Activated CD4-positive, alpha-beta T cell treated with anti-CD3 and anti-CD28 coated beads for 36 hours (primary cell): ENCODE data around the gene FHAD1. TPM values are rescaled to one million over a fixed set of nuclear protein-coding genes. Genes with fewer than 3 reads are reported as not detected.

Experiments
- ATAC-seq: fragments of 200-7000 bp; cut with Tn5 transposase; one replicate; pipeline ENCODE4 v1.10.0; 2021; ENCODE audit warnings: mild to moderate bottlenecking, moderate library complexity
- CTCF ChIA-PET: fragments of 350-600 bp; sonication (Branson Sonifier 250); formaldehyde crosslinking; loops from one replicate; lab custom pipeline; 2021; ENCODE audit warnings: antibody characterized with exemption; lab: Charles Lee
- POLR2A ChIA-PET: fragments of 350-600 bp; sonication (Branson Sonifier 250); formaldehyde crosslinking; loops from one replicate; lab custom pipeline; 2021; ENCODE audit warnings: antibody characterized with exemption, inconsistent platforms; lab: Charles Lee
- DNase-seq: peaks from one replicate; pipeline ENCODE4 v3.0.0-alpha.2; 2020
- H3K27ac Mint-ChIP-seq: one replicate; pipeline ENCODE4 v1.8.0; 2021; ENCODE audit warnings: mixed read lengths
- H3K27me3 Mint-ChIP-seq: one replicate; pipeline ENCODE4 v1.8.0; 2021; ENCODE audit warnings: mixed read lengths
- H3K36me3 Mint-ChIP-seq: one replicate; pipeline ENCODE4 v1.8.0; 2021; ENCODE audit warnings: low read depth, mixed read lengths
- H3K4me1 Mint-ChIP-seq: one replicate; pipeline ENCODE4 v1.8.0; 2021; ENCODE audit warnings: mixed read lengths
- H3K4me3 Mint-ChIP-seq: one replicate; pipeline ENCODE4 v1.8.0; 2021; ENCODE audit warnings: mild to moderate bottlenecking, moderate library complexity, mixed read lengths
- H3K9me3 Mint-ChIP-seq: one replicate; pipeline ENCODE4 v1.8.0; 2021; ENCODE audit warnings: low read depth, mixed read lengths
- intact Hi-C, 2 experiments: fragments of 100-400 bp; cut with DNase I in 1 of 2; cut with micrococcal nuclease in 1 of 2; formaldehyde crosslinking; loops; one replicate each; pipeline versions ENCODE4 v1.14.2 to v1.15.1; 2022 to 2024; cut with DNase I, micrococcal nuclease
- total RNA-seq, 2 experiments: library from RNA; stranded (reverse); gene quantifications; one replicate each; pipeline ENCODE4 v1.2.3, GENCODE V29; 2021

Gene FHAD1
- total RNA-seq, 2 experiments from 2014 or later = 0.21 to 0.53 TPM

DNA sequence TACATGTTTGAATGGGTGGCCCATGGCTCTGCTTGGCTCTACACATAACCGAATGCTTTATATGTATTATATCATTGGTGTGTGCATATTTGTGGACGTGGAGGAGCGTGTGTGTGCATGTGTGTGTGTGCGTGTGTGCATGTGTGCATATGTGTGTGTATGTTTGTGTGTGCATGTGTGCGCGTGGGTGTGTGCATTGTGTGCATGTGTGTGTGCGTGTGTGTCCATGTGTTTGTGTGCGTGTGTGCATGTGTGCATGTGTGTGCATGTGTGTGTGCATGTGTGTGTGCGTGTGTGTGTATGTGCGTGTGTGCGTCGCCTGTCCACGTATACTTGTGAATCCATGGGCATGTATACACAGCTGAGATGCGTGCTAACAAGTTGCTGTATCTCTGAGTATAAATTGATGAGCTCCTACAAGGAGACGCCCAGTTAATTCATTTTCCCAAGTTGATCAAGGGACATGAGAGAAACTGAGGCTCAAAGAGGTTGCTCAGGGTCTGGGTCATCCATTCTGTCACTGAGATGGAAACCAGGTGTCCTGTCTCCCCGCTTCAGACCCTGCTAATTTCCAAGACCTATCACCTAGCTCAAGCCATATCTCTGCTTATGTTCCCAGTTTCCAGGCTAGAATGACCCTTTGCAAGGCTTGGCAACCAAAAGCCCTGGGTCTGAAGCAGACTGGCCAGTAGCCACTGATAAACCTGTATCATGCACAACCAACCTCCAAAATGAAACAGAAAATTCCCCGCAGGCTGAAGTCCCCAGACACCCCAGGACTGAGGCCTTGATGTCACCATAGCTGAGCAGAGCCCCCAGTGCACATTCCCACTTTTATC, 188.4 kb downstream of the FHAD1 start:
- Mint-ChIP-seq H3K27ac (no peak overlapping the region), H3K4me1 (no peaks in the 10 kb centered on the region), H3K4me3 (no peak overlapping the region), H3K36me3 (no peaks in the 10 kb centered on the region), H3K9me3 (no peaks in the 10 kb centered on the region), H3K27me3 (no peaks in the 10 kb centered on the region)
- POLR2A ChIA-PET = interaction anchor here (0.8 kb wide), 1 partner anchor 99 kb away, joined by 4 read pairs; no protein-coding TSS in a partner anchor
- CTCF ChIA-PET = interaction anchor here (1.2 to 13.3 kb wide), 2 partner anchors 10 to 115 kb away, joined by 4 to 183 read pairs; no protein-coding TSS in a partner anchor
- DNase-seq (no peak), ATAC-seq (no peak)
- intact Hi-C loops = loop anchor here in 1 of 2 experiments (10.0 kb wide), 1 partner anchor 311 kb away; no protein-coding TSS in a partner anchor

DNA sequence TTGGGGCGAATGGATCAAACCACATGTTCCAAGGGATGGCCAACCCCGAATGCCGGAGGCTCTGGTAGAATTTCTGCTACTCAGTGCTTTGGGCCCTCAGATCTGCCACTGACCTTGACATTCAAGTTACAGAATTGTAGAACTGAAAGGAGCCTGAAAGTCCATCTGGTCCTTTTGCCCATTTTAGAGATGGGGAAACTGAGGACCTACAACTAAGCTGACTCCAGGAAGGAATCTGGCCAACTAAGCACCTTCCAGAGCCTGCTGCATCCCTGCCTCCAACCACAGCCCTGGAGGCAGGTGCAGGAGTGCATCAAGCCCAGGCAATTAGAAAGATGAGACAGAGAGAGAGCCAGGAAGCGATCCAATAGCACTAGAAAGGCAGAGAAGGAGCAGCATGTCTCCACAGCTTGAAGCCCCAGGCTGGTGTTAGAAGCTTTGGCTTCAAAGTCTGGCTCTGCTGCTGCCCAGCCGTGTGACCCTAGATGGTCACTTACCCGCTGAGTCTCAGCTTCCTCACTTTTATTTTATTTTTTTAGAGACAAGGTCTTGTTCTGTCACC, 189.9 kb downstream of the FHAD1 start:
- intact Hi-C loops = loop anchor here in 1 of 2 experiments (10.0 kb wide), 1 partner anchor 312 kb away; no protein-coding TSS in a partner anchor
- no peak for DNase-seq
- POLR2A ChIA-PET = no interaction called here
- Mint-ChIP-seq H3K36me3 (no peaks in the 10 kb centered on the region), H3K27ac (no peak overlapping the region), H3K9me3 (no peaks in the 10 kb centered on the region), H3K4me3 (no peak overlapping the region), H3K4me1 (no peaks in the 10 kb centered on the region), H3K27me3 (no peaks in the 10 kb centered on the region)
- no peak for ATAC-seq
- CTCF ChIA-PET = interaction anchor here (0.6 to 13.3 kb wide), 3 partner anchors 63 to 163 kb away, joined by 3 to 183 read pairs (median 3); no protein-coding TSS in a partner anchor

DNA sequence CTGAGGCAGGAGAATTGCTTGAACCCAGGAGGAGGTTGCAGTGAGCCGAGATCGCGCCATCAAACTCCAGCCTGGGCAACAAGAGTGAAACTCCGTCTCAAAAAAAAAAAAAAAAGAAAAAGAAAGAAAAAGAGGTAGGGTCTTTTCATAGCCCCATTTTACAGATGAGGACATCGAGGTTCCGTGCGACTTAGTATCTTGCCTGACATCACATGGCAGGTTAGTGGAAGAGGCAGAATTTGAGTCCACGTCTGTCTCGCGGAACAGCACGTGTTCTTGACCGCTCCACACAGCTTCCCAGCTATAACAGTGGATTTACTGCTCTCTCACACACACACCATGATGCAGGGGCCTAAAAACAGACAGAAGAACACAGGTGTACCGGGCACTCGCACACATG, 192.3 kb downstream of the FHAD1 start:
- POLR2A ChIA-PET = no interaction called here
- intact Hi-C loops = loop anchor here in 1 of 2 experiments (10.0 kb wide), 1 partner anchor 315 kb away; no protein-coding TSS in a partner anchor
- no peak for ATAC-seq
- Mint-ChIP-seq H3K4me1 (no peaks in the 10 kb centered on the region), H3K36me3 (no peaks in the 10 kb centered on the region), H3K27me3 (no peaks in the 10 kb centered on the region), H3K9me3 (no peaks in the 10 kb centered on the region), H3K4me3 (no peak overlapping the region), H3K27ac (no peak overlapping the region)
- DNase-seq = no peak
- CTCF ChIA-PET = no interaction called here

DNA sequence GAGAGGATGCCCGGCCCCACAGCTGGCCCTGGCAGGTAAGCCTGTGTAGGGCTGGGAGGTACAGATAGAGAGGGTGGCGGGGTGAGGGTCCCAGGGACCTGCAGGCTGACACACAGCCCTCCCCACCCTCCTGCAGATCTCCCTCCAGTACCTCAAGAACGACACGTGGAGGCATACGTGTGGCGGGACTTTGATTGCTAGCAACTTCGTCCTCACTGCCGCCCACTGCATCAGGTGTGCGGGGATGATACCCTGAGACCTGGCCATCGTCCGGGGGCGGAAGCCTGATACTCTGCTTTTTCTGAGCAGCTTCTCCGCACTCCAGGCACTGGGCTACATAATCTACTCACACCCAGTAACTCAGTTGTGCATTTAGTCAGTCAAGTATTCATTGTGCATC, 193.3 kb downstream of the FHAD1 start:
- Mint-ChIP-seq H3K9me3 (no peaks in the 10 kb centered on the region), H3K27me3 (no peaks in the 10 kb centered on the region), H3K4me1 (no peaks in the 10 kb centered on the region), H3K27ac (no peak overlapping the region), H3K36me3 (no peaks in the 10 kb centered on the region), H3K4me3 (no peak overlapping the region)
- intact Hi-C loops = no loop called here
- CTCF ChIA-PET = no interaction called here
- ATAC-seq (no peak), DNase-seq (no peak)
- POLR2A ChIA-PET = no interaction called here

DNA sequence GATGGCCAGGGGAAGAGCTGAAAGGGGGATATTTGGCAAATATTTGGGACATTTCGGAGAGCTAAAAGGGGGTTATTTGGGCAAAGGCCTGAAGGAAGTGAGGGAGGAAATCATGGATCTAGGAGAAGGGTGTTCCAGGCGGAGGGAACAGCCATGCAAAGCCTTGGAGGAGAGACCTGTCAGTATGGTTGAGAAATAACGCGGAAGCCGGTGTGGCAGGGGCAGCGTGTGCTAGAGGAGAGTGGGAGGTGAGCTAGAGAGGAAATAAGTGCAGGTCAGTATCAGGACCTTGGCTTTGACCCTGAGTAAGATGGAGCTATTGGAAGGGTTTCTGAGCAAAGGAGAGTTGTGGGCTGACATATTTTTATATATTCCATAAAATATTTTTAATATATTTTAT, 194.2 kb downstream of the FHAD1 start:
- intact Hi-C loops = no loop called here
- no peaks in the 10 kb centered on the region for H3K9me3 Mint-ChIP-seq
- H3K4me3 Mint-ChIP-seq = no peak overlapping the region
- no peaks in the 10 kb centered on the region for H3K36me3 Mint-ChIP-seq
- DNase-seq (no peak), ATAC-seq (no peak)
- CTCF ChIA-PET = interaction anchor here (0.7 kb wide), 1 partner anchor 118 kb away, joined by 6 read pairs; no protein-coding TSS in a partner anchor
- peaks cover 4% of the 10 kb centered on the region for H3K27me3 Mint-ChIP-seq
- H3K27ac Mint-ChIP-seq = no peak overlapping the region
- POLR2A ChIA-PET = interaction anchor here (0.7 kb wide), 1 partner anchor 1819 kb away, joined by 4 read pairs; no protein-coding TSS in a partner anchor
- no peaks in the 10 kb centered on the region for H3K4me1 Mint-ChIP-seq

DNA sequence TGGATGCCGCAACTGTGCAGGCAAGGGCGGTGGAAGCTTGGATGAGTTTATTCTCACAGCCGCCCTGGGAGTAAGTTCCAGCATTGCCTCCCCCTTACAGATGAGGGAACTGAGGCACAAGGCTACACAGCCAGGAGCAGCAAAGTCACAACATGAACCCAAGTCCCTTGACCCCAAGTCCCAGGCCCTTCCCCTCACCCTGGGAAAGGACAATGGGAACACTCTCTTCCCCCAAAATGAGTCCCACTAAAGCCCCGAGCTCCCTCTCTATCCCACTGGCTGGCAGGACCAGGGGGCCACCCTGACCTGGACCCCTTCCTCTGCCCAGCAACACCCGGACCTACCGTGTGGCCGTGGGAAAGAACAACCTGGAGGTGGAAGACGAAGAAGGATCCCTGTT, 195.1 kb downstream of the FHAD1 start:
- ChIA-PET POLR2A (interaction anchor here (0.7 kb wide), 1 partner anchor 1820 kb away, joined by 4 read pairs; no protein-coding TSS in a partner anchor), CTCF (no interaction called here)
- no peaks in the 10 kb centered on the region for H3K4me1 Mint-ChIP-seq
- no peak for ATAC-seq
- no peak for DNase-seq
- intact Hi-C loops = no loop called here
- H3K36me3 Mint-ChIP-seq = no peaks in the 10 kb centered on the region
- peaks cover 4% of the 10 kb centered on the region for H3K27me3 Mint-ChIP-seq
- no peaks in the 10 kb centered on the region for H3K9me3 Mint-ChIP-seq
- no peak overlapping the region for H3K4me3 Mint-ChIP-seq
- H3K27ac Mint-ChIP-seq = no peak overlapping the region

DNA sequence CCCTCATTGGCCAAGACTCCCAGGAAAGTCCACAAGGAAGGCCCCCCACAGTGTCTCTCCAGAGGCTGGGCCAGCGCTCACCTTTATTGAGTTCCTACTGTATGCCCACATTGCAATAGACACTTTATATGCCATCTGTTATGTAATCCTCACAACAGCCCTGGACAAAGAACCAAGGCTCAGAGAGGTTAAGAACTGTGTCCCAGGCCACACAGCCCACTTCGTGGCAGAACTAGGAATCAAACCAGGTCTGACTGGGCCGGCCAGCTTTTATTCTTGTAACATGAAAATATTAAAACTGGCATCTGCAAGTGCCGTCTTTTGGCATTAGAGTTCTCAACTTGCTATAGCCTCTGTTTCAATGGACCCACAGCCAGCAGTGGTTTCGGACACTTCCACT, 195.7 kb downstream of the FHAD1 start:
- no peaks in the 10 kb centered on the region for H3K4me1 Mint-ChIP-seq
- ATAC-seq (no peak), DNase-seq (no peak)
- H3K27ac Mint-ChIP-seq = no peak overlapping the region
- CTCF ChIA-PET = interaction anchor here (1.0 to 1.1 kb wide), 2 partner anchors 8 to 120 kb away, joined by 4 read pairs; no protein-coding TSS in a partner anchor
- POLR2A ChIA-PET = no interaction called here
- intact Hi-C loops = no loop called here
- peaks cover 7% of the 10 kb centered on the region for H3K27me3 Mint-ChIP-seq
- H3K4me3 Mint-ChIP-seq = no peak overlapping the region
- no peaks in the 10 kb centered on the region for H3K36me3 Mint-ChIP-seq
- H3K9me3 Mint-ChIP-seq = no peaks in the 10 kb centered on the region

DNA sequence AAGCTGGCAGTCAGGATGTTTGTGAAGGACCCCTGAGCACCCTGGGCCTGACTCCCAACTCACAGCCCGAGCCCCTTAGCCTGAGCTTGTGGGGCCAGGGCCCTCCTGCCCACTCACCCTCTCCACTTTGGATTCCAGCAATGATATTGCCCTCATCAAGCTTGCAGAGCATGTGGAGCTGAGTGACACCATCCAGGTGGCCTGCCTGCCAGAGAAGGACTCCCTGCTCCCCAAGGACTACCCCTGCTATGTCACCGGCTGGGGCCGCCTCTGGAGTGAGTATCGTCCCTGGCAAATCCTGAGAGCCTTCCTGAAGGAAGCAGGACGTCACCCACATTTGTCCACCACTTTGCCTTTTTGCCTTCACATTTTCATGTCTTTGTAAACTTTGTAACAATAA, 196.3 kb downstream of the FHAD1 start:
- Mint-ChIP-seq H3K27ac (no peak overlapping the region), H3K27me3 (peaks cover 7% of the 10 kb centered on the region), H3K4me1 (no peaks in the 10 kb centered on the region), H3K4me3 (no peak overlapping the region), H3K36me3 (no peaks in the 10 kb centered on the region), H3K9me3 (no peaks in the 10 kb centered on the region)
- ATAC-seq (no peak), DNase-seq (no peak)
- ChIA-PET POLR2A (no interaction called here), CTCF (interaction anchor here (1.0 to 1.9 kb wide), 3 partner anchors 9 to 120 kb away, joined by 4 to 8 read pairs (median 4); no protein-coding TSS in a partner anchor)
- intact Hi-C loops = no loop called here

DNA sequence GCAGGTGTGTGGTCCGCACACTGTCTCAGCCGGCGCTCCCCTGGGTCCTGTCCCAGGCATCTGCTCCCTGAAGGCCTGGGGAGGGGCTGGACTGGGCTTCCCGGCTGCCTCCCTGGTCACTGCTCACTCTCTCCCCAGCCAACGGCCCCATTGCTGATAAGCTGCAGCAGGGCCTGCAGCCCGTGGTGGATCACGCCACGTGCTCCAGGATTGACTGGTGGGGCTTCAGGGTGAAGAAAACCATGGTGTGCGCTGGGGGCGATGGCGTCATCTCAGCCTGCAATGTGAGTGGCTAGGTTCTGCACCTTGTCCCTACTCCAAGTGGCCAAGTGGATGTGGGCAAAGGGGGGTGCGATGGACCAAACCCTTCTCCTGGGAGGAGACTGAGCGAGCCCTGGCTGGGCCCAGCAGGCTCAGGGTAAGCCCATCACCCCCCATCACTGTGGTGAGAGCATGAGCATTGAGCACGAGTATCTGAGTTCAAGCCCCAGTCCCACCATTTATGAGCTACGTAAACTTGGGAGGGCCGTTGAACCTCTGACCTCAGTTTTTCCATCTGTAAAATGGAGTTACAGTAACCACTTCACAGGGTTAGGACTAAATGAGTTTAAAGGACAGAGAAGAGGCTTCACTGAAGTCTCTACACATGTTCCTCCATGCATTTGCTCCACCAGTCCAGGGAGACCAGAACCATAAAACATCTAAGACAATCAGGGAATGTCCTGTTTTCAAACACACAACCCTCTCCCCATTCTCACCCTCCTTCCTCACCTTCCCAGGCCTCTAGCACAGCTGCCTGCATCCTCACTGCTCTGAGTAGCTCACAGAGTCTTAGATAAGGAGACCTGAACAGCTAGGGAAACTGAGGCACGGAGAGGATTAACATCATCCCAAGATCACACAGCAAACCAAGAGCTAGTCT, 197.7 kb downstream of the FHAD1 start:
- Mint-ChIP-seq H3K27ac (no peak overlapping the region), H3K9me3 (no peaks in the 10 kb centered on the region), H3K27me3 (peaks cover 7% of the 10 kb centered on the region), H3K36me3 (no peaks in the 10 kb centered on the region), H3K4me3 (no peak overlapping the region), H3K4me1 (no peaks in the 10 kb centered on the region)
- DNase-seq (no peak), ATAC-seq (no peak)
- ChIA-PET POLR2A (no interaction called here), CTCF (interaction anchor here (0.6 to 1.9 kb wide), 3 partner anchors 13 to 140 kb away, joined by 3 to 8 read pairs (median 4); no protein-coding TSS in a partner anchor)
- intact Hi-C loops = no loop called here

DNA sequence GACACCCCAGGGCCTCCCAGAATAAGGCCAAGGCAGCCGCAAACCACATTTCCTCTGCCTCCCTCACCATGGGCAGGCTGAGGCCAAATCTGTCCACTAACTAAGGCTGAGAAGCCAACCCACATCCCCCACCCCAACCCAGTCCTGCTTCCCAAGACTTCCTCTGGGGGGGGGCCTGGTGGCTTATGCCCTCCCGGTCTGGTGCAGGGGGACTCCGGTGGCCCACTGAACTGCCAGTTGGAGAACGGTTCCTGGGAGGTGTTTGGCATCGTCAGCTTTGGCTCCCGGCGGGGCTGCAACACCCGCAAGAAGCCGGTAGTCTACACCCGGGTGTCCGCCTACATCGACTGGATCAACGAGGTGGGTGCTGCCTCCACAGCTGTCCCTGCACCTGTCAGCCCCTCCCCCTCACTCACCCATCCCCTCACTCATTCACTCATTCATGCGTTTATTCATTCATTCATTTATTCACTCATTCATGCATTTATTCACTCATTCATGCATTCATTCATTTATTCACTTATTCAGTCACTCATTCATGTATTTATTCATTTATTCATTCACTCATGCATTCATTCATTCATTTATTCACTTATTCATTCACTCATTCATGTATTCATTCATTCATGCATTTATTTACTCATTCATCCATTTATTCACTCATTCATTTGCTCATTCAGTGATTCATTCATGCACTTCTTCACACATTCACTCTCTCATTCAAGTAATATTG, 198.5 kb downstream of the FHAD1 start:
- no peak for ATAC-seq
- Mint-ChIP-seq H3K4me1 (no peaks in the 10 kb centered on the region), H3K9me3 (no peaks in the 10 kb centered on the region), H3K27ac (no peak overlapping the region), H3K4me3 (no peak overlapping the region), H3K36me3 (no peaks in the 10 kb centered on the region), H3K27me3 (peaks cover 7% of the 10 kb centered on the region)
- intact Hi-C loops = no loop called here
- CTCF ChIA-PET = interaction anchor here (0.6 kb wide), 1 partner anchor 141 kb away, joined by 4 read pairs; no protein-coding TSS in a partner anchor
- no peak for DNase-seq
- POLR2A ChIA-PET = no interaction called here
